PC-9 (cell line): ENCODE measurements around the gene SPR.

Experiments
- EZH2 ChIP-seq: fragments of 200-600 bp; sonication (generic); IDR thresholded peaks from 2 replicates; pipeline ENCODE4 v1.8.0; 2017; ENCODE audit warnings: antibody characterized with exemption, low read depth
- TF ChIP-seq, protein P1 (sequence below): fragments of 200-600 bp; sonication (generic); conservative IDR thresholded peaks from 2 replicates; pipeline ENCODE4 v1.6.1; 2017; ENCODE audit warnings: mixed run types, antibody characterized with exemption, mild to moderate bottlenecking, moderate library complexity

DNA sequence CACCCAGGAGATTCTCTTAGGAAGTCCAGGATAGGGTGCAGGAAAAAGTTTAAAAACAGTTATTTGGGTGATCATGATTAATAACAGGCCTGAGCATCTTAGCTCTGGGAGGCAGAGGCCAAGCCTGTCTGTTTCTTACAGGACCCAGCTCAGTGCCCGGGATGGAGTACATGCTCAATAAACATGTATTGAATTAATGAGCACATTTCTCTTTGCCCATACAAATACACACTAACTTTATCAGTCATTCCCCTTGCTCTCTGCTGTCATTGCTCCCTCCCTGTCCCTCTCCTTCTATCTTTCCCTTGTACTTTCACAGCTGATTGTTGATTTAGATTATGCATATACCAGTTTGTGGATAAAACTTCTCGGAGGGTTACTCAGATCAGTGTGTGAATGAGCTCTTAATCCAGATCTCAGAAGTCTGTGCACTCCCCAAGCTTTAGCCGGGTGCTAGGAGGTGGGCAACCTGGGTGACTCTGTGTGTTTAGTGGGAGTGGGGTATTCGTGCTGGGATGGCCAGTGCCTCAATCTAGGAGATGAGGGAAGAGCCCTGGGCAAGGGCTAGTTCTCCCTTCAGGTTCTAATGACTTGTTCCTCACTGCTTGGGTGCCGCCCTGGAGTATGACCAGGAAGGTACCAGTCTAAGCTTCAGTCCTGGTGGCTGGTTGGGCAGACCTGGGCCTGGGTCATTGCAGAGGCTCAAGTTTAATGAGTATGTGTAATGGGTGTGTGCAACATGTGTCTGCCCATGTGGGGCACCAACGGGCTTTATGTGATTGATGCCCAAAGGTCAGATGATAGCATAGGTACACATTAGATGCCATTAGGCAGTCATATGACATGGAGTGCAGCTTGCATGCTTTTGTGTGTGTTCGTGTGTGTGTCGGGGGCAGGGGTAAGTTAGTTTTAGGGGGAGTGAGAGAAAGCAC lies 40.7 kb downstream of the SPR start:
- TF ChIP-seq, protein P1, sequence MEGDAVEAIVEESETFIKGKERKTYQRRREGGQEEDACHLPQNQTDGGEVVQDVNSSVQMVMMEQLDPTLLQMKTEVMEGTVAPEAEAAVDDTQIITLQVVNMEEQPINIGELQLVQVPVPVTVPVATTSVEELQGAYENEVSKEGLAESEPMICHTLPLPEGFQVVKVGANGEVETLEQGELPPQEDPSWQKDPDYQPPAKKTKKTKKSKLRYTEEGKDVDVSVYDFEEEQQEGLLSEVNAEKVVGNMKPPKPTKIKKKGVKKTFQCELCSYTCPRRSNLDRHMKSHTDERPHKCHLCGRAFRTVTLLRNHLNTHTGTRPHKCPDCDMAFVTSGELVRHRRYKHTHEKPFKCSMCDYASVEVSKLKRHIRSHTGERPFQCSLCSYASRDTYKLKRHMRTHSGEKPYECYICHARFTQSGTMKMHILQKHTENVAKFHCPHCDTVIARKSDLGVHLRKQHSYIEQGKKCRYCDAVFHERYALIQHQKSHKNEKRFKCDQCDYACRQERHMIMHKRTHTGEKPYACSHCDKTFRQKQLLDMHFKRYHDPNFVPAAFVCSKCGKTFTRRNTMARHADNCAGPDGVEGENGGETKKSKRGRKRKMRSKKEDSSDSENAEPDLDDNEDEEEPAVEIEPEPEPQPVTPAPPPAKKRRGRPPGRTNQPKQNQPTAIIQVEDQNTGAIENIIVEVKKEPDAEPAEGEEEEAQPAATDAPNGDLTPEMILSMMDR, result no peak
- TF ChIP-seq EZH2, result no peak
